Activated naive CD8-positive, alpha-beta T cell (primary cell): ENCODE data around the gene HSDL1.
A peak's percentile ranks its signal among the peaks of the same experiment; 100 is the strongest.

Experiments used
- H3K27ac Mint-ChIP-seq: one replicate; pipeline ENCODE4 v1.8.0; 2021; ENCODE audit warnings: mixed read lengths
- H3K27me3 Mint-ChIP-seq: one replicate; pipeline ENCODE4 v1.8.0; 2021; ENCODE audit warnings: mixed read lengths
- H3K36me3 Mint-ChIP-seq: one replicate; pipeline ENCODE4 v1.8.0; 2021; ENCODE audit warnings: mixed read lengths
- H3K4me1 Mint-ChIP-seq: one replicate; pipeline ENCODE4 v1.8.0; 2021; ENCODE audit warnings: low read depth, mixed read lengths
- H3K4me3 Mint-ChIP-seq: one replicate; pipeline ENCODE4 v1.8.0; 2021; ENCODE audit warnings: mild to moderate bottlenecking, mixed read lengths
- H3K9me3 Mint-ChIP-seq: one replicate; pipeline ENCODE4 v1.8.0; 2021; ENCODE audit warnings: low read depth, mixed read lengths

HSDL1 gene

GRCh38 chr16:84144859-84145639 is at the start of gene HSDL1, which contains the start of gene DNAAF1:
Gene HSDL1 (minus strand): TSS chr16:84145177. CDS start chr16:84131321, 13,856 bp downstream.
Gene DNAAF1 (plus strand): TSS chr16:84145308. CDS start chr16:84145441, 133 bp downstream.
- H3K9me3 Mint-ChIP-seq = no peaks in the 10 kb centered on the region
- peak within 1 kb of the TSS; percentile 95 for H3K4me3 Mint-ChIP-seq
- H3K27ac Mint-ChIP-seq = peak within 1 kb of the TSS; percentile 87
- H3K36me3 Mint-ChIP-seq = no peaks in the 10 kb centered on the region
- peaks cover 18% of the 10 kb centered on the region for H3K4me1 Mint-ChIP-seq
- no peaks in the 10 kb centered on the region for H3K27me3 Mint-ChIP-seq

DNA sequence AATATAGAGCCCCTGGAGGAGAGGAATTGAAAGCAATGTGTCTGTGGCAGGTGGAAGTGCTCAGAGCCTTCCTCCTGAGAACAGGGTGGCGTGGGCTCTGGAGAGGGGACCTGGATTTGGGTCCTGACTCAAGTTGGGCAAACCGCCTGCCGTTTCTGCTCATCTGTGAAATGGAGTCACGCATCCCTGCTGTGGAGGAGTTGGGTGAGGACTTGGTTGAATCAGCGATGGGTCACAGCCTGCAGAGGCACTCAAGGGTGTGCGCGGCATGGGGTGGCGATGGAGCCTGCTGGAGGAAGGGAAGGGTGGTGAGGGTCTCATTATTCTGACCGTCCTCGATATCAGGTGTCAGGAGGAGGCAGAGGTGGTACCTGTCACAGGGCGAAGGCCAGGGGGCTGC is 49.0 kb upstream of the HSDL1 start:
- Mint-ChIP-seq H3K4me1 (peaks cover 14% of the 10 kb centered on the region), H3K36me3 (no peaks in the 10 kb centered on the region), H3K4me3 (peak overlapping the region; percentile 69), H3K9me3 (no peaks in the 10 kb centered on the region), H3K27me3 (no peaks in the 10 kb centered on the region), H3K27ac (peak overlapping the region; percentile 73)

GRCh38 chr16:84193480-84193879 is 48.5 kb upstream of the HSDL1 start:
- H3K4me1 Mint-ChIP-seq = peaks cover 14% of the 10 kb centered on the region
- H3K4me3 Mint-ChIP-seq = peak overlapping the region; percentile 69
- no peaks in the 10 kb centered on the region for H3K9me3 Mint-ChIP-seq
- peak overlapping the region; percentile 73 for H3K27ac Mint-ChIP-seq
- H3K36me3 Mint-ChIP-seq = no peaks in the 10 kb centered on the region
- H3K27me3 Mint-ChIP-seq = no peaks in the 10 kb centered on the region

- Mint-ChIP-seq H3K4me3 (no peak overlapping the region), H3K36me3 (no peaks in the 10 kb centered on the region), H3K27ac (no peak overlapping the region), H3K27me3 (no peaks in the 10 kb centered on the region), H3K4me1 (peaks cover 14% of the 10 kb centered on the region), H3K9me3 (no peaks in the 10 kb centered on the region)
These were observed 46.5 kb upstream of the HSDL1 start for GRCh38 chr16:84191466-84191865.

GRCh38 chr16:84190731-84191388 is 45.9 kb upstream of the HSDL1 start, which contains the start of gene ADAD2:
Gene ADAD2 (plus strand): TSS chr16:84191157. CDS start chr16:84191231, 74 bp downstream.
- no peaks in the 10 kb centered on the region for H3K36me3 Mint-ChIP-seq
- no peak within 1 kb of the TSS for H3K4me3 Mint-ChIP-seq
- no peaks in the 10 kb centered on the region for H3K9me3 Mint-ChIP-seq
- H3K27me3 Mint-ChIP-seq = no peaks in the 10 kb centered on the region
- H3K4me1 Mint-ChIP-seq = peaks cover 15% of the 10 kb centered on the region
- H3K27ac Mint-ChIP-seq = no peak within 1 kb of the TSS

GRCh38 chr16:84186685-84187437 is 41.9 kb upstream of the HSDL1 start, which contains the start of gene TAF1C:
Gene TAF1C (minus strand): TSS chr16:84187057. CDS start chr16:84184988, 2,069 bp downstream.
- H3K4me3 Mint-ChIP-seq = peak within 1 kb of the TSS; percentile 91
- H3K4me1 Mint-ChIP-seq = peaks cover 19% of the 10 kb centered on the region
- H3K36me3 Mint-ChIP-seq = peaks cover 3% of the 10 kb centered on the region
- peak within 1 kb of the TSS; percentile 89 for H3K27ac Mint-ChIP-seq
- H3K27me3 Mint-ChIP-seq = no peaks in the 10 kb centered on the region
- H3K9me3 Mint-ChIP-seq = no peaks in the 10 kb centered on the region

DNA sequence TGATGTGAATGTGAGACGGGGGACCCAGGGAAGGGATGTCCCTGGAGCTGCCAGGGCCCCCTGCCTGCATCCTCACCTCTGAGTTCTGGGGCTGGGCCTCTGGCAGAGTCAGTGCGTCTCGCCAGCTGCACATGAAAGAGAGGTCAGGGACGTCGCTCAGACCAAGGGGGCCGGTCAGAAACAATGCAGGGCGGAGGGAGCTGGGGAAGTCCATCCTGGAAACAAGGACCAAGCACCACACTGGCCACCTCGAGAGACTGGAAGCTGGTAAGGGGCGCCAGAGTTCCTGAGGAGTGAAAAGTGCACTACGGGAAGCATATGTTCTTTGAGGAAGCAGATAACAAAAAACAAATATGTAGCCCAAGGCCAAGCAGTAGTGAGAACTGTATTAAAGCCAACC is 39.8 kb upstream of the HSDL1 start:
- Mint-ChIP-seq H3K27me3 (no peaks in the 10 kb centered on the region), H3K4me3 (peak overlapping the region; percentile 91), H3K36me3 (peaks cover 3% of the 10 kb centered on the region), H3K9me3 (no peaks in the 10 kb centered on the region), H3K27ac (peak overlapping the region; percentile 41), H3K4me1 (peaks cover 19% of the 10 kb centered on the region)

- no peaks in the 10 kb centered on the region for H3K27me3 Mint-ChIP-seq
- H3K4me1 Mint-ChIP-seq = peaks cover 19% of the 10 kb centered on the region
- H3K9me3 Mint-ChIP-seq = no peaks in the 10 kb centered on the region
- H3K36me3 Mint-ChIP-seq = peaks cover 3% of the 10 kb centered on the region
- peak overlapping the region; percentile 91 for H3K4me3 Mint-ChIP-seq
- peak overlapping the region; percentile 12 for H3K27ac Mint-ChIP-seq
These were observed 39.1 kb upstream of the HSDL1 start for GRCh38 chr16:84183911-84184591.

- no peak overlapping the region for H3K27ac Mint-ChIP-seq
- H3K27me3 Mint-ChIP-seq = no peaks in the 10 kb centered on the region
These were observed 38.5 kb upstream of the HSDL1 start for GRCh38 chr16:84183572-84183875.

GRCh38 chr16:84182680-84183571 is 37.9 kb upstream of the HSDL1 start:
- H3K36me3 Mint-ChIP-seq = peaks cover 3% of the 10 kb centered on the region
- H3K27ac Mint-ChIP-seq = no peak overlapping the region
- no peak overlapping the region for H3K4me3 Mint-ChIP-seq
- H3K9me3 Mint-ChIP-seq = no peaks in the 10 kb centered on the region
- peaks cover 23% of the 10 kb centered on the region for H3K4me1 Mint-ChIP-seq
- H3K27me3 Mint-ChIP-seq = no peaks in the 10 kb centered on the region

More at GRCh38 chr16:84183572-84183875, 38.5 kb upstream of the HSDL1 start:
- Mint-ChIP-seq H3K36me3 (peaks cover 3% of the 10 kb centered on the region), H3K4me3 (no peak overlapping the region), H3K4me1 (peaks cover 19% of the 10 kb centered on the region), H3K9me3 (no peaks in the 10 kb centered on the region)

DNA sequence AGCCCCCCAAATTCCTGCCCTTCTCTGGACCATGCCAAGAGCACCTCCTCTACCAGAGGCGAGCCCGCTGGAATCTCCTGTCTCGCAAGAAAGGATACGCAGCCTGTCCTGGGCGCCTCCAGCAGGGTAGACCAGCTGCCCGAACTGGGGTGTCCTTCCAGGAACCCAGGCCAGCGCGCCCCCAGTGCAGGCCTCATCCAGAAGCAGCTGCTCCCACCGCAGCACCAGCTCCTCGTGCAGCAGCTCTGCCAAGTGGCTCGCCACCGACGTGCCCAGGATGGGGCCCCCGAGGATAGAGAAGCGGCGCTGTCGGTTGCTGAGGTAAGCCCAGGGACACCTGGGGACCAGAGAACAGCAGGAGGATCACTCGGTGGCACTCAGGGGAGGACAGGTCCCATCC is 37.1 kb upstream of the HSDL1 start:
- Mint-ChIP-seq H3K4me1 (peaks cover 27% of the 10 kb centered on the region), H3K9me3 (no peaks in the 10 kb centered on the region), H3K27me3 (no peaks in the 10 kb centered on the region), H3K4me3 (no peak overlapping the region), H3K36me3 (peaks cover 3% of the 10 kb centered on the region), H3K27ac (no peak overlapping the region)

- Mint-ChIP-seq H3K36me3 (peaks cover 3% of the 10 kb centered on the region), H3K4me1 (peaks cover 27% of the 10 kb centered on the region), H3K27ac (no peak overlapping the region), H3K9me3 (no peaks in the 10 kb centered on the region), H3K4me3 (no peak overlapping the region), H3K27me3 (no peaks in the 10 kb centered on the region)
These were observed 36.4 kb upstream of the HSDL1 start for GRCh38 chr16:84181144-84181915.

DNA sequence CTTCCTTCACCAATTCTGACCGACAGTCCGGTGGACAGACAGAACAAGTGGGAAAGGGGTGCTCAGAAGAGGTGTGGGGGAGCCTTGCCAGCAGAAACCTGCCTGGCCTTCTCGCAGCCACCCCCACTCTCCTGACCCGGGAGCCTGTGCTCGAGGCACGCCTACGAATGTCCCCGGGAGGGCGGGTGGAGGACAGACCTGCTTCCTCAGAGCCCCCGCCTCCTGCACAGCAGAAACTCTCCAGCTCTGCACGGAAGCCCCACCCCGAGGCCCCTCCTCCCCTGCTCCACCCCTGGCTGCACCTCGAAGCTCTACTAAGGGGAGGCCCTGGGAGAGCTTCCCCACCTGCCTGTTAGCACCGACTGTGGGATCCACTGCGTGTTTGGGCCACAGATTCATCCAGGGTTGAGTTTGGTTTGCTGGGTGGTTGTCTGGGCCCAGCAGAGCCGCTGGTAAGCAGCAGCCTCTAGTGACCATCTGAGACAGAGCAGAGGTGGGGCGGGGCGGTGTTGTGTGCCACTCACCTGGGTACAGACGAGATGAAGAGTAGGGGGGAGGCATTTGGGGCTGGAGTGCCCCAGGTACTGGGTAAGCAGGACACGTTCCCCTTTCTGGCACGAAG is 35.7 kb upstream of the HSDL1 start:
- H3K4me1 Mint-ChIP-seq = peaks cover 23% of the 10 kb centered on the region
- H3K27me3 Mint-ChIP-seq = no peaks in the 10 kb centered on the region
- peaks cover 3% of the 10 kb centered on the region for H3K36me3 Mint-ChIP-seq

More for the DNA sequence above, 35.7 kb upstream of the HSDL1 start:
- Mint-ChIP-seq H3K27ac (no peak overlapping the region), H3K4me3 (no peak overlapping the region), H3K9me3 (no peaks in the 10 kb centered on the region)
